ENCODE results near the gene ZNF714.

Gene ZNF714

DNA sequence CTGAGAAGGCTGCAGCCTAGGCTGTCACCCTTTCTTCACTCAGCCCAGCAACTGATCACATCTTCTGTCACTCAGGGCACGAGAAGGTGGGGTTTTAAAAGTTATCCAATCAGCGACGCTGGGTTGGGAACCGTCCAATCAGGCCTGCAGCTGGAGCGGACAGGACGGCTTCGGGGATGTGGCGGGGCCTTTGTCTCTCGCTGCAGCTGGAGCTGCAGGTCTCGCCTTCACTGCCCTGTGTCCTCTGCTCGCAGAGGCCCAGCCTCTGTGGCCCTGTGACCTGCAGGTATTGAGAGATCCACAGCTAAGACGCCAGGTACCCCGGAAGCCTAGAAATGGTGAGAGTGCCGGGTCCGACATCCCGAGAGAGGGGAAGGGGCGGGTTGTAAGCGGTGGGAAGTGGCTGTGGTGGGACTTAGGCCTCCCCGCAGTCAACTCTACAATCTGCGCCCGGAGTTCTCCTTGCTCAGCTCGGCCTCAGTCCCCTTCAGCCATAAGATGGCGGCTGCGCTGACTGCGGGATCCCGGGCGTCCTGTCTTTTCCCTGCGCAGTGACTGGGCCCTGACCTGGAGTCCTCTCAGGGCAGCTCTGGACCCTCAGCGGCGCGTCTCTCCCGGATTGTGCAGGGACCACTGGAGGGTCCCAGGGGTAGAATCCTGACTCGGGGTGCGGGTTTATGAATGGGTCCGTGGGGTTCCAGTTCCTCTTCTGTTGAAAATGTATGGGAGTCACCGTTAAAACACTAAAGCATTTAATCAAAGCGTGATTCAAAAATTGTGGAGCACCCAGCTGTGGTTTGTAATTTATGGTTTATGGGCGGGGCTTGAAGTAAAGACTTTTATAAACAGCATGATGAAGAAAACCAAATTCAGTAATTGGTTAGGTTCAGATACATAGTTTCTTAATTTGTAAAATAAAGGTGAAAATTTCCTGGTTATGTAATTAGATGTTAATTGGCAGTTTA, at the start of gene ZNF714:
Gene ZNF714, plus strand, starts transcription at position 193 of the 965 bp plus-strand sequence. CDS start 16,066 bp downstream, outside the sequence.
- peak; percentile 92 for DNase-seq

- DNase-seq, result no peak
These were observed 37.0 kb upstream of the ZNF714 start for GRCh38 chr19:21045028-21045427.

GRCh38 chr19:21046489-21046888, 35.5 kb upstream of the ZNF714 start:
- DNase-seq, result no peak

GRCh38 chr19:21047716-21048115, 34.3 kb upstream of the ZNF714 start:
- no peak for DNase-seq

DNA sequence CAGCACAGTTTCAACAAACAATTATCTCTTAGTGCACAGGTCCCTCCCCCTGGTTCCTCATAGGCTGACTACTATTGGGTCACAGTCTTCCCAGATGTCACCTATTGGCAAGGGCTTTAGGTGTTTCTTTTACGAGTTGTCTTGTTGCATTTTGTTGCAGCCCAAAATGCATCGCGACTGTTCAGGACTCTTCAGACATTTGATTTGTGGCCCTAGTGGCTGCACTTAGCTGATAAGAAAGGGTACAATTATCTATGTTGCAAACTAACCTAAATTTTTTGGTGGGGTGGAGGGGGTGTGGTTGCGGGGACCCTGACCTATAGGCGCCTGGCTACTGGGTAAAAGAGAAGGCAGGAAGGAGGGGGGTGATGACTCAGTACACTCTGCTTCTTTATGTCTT, 29.1 kb upstream of the ZNF714 start:
- DNase-seq, result no peak

DNA sequence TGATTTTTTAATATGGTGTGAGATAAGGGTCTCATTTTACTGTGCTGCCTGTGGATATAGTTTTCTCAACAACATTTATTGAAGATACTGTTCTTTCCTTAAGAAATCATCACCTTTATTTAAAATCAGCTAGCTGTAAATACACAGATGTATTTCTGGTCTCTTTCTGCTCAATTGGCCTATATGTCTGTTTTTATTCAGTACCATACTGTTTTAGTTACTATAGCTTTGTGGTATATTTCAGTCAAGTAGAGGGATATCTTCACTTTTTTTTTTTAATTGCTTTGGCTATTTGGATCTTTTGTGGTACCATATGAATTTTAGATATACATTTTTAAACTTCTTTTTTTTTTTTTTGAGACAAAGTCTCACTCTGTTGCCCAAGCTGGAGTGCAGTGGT, 16.7 kb upstream of the ZNF714 start:
- no peak for DNase-seq

GRCh38 chr19:21084343-21084742, 2.3 kb downstream of the ZNF714 start:
- no peak for DNase-seq

- DNase-seq, result no peak
These were observed 5.9 kb downstream of the ZNF714 start for GRCh38 chr19:21087871-21088270.

DNA sequence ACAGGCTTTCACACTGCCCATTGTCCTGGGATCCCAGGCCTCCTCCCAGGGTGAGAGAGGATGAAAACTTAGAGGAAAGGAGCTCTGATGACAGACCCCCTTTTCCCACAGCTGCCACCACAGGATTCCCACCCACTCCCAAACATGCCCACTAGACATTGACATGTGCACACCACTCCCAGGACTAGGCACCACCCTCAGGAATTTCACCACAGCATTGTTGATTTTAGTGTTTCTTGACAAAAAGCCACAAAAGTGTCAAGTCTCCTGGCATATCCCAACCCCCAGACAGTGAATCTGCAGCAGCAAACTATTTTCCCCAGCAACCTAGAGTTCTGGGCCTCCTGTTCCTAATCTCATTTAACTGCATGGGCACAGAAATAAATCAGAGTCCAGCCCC, 10.1 kb downstream of the ZNF714 start:
- DNase-seq, result no peak

DNA sequence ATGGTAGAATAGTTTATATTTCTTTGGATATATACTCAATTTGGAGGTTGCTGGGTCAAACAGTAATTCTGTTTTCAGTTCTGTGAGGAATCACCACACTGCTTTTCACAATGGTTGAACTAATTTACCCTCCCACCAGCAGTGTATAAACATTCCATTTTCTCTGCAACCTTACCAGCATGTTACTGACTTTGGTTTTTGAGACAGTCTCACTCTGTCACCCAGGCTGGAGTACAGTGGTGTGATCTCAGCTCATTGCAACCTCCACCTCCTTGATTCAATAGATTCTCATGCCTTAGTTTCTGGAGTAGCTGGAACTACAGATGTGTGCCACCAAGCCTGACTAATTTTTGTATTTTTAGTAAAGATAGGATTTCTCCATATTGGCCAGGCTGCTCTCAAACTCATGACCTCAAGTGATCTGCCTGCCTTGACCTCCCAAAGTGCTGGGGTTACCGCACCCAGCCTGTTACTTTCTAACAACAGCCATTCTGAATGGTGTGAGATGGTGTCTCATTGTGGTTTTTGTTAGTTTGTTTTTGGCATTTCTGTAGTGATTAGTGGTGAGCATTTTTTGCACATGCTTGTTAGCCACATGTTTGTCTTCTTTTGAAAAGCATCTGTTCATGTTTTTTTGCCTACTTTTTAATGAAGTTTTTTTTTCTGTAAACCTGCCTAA, 12.5 kb downstream of the ZNF714 start:
- no peak for DNase-seq

DNA sequence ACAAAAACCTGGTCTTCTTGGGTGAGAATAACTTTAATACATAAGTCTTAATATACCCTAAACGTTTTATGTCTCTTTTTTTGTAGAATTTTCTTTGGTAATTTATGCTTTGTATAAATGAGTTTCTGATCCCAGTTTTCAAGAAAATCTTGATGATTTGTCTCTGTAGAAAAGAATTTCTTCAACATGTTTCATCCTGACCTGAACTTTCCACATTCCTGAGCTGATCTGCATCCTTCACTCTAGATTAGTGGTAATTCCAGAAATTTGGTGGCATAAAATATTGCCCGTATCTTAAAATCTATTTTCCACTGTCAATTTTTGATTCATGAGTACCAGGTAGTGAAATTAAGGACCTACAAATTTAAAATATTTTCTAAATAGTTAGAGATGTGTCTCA, 16.3 kb downstream of the ZNF714 start:
- DNase-seq, result no peak

- DNase-seq, result no peak
These were observed 19.7 kb downstream of the ZNF714 start for GRCh38 chr19:21101521-21102242.

- no peak for DNase-seq
These were observed 27.1 kb downstream of the ZNF714 start for GRCh38 chr19:21109116-21109515.

DNA sequence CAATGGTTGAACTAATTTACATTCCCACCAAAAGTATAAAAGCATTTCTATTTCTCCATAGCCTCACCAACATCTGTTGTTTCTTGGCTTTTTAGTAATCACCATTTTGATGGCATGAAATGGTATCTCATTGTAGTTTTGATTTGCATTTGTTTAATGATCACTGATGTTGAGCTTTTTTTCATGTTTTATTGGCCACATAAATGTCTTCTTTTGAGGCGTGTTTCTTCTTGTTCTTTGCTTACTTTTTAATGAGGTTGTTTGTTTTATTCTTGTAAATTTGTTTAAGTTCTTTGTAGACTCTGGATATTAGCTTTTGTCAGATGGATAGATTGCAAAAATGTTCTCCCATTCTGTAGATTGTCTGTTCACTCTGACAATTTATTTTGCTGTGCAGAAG, 28.2 kb downstream of the ZNF714 start:
- DNase-seq, result no peak

GRCh38 chr19:21115430-21115829, 33.4 kb downstream of the ZNF714 start:
- DNase-seq, result no peak

DNA sequence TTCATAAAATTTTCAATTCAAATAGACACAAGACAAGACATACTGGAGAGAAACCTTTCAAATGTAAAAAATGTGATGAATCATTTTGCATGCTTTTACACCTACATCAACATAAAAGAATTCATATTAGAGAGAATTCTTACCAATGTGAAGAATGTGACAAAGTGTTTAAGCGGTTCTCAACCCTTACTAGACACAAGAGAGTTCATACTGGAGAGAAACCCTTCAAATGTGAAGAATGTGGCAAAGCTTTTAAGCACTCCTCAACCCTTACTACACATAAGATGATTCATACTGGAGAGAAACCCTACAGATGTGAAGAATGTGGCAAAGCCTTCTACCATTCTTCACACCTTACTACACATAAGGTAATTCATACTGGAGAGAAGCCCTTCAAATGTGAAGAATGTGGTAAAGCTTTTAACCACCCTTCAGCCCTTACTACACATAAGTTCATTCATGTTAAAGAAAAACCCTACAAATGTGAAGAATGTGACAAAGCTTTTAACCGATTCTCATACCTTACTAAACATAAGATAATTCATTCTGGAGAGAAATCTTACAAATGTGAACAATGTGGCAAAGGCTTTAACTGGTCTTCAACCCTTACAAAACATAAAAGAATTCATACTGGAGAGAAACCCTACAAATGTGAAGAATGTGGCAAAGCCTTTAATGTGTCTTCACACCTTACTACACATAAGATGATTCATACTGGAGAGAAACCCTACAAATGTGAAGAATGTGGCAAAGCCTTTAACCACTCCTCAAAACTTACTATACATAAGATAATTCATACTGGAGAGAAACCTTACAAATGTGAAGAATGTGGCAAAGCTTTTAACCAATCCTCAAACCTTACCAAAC, 35.3 kb downstream of the ZNF714 start:
- DNase-seq, result no peak

- DNase-seq, result no peak
These were observed 44.1 kb downstream of the ZNF714 start for GRCh38 chr19:21126078-21126477.

DNA sequence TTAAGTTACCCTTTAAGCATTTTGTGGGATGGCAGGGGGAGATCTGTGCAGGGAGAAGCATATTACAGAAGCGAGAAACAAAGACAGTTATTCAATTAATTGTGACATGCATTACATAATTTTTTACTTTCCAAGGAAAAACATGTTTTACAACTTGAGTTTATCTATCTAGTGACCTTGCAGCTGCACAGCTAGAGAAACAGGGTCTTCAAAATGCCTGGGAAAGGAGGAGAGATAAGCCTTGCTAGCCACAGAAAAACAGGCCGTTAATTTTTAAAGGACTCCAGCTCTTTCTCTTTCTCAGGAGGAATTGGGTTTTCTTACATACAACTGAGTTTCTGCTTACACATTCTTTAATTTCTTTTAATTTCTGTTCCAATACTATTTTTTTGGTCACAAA, 45.0 kb downstream of the ZNF714 start:
- no peak for DNase-seq

DNA sequence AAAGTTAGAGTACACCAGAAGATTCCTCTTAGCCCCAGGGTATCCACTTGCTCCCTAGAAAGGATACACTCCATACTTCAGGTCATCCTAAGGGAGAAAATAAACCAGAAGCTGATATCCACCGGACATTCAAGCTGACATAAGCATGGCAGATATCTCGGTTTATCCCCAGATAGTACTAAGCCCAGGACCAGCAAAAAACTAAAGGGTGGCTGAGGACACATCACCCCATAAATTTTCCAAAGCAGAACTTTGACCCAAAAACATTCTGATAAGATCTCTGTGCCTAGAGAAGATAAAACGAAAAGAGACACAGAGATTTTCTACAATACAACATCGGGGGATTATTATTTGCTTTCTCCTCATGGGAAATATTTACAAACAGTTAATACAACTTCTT, 45.9 kb downstream of the ZNF714 start:
- DNase-seq, result no peak

- DNase-seq, result no peak
These were observed 47.1 kb downstream of the ZNF714 start for GRCh38 chr19:21128901-21129698.

GRCh38 chr19:21130097-21130775, 48.2 kb downstream of the ZNF714 start:
- DNase-seq, result no peak

Measured in NCI-H345 (cell line).